WTC11 (cell line): ENCODE results near the gene BAMBI. TPM values are rescaled to one million over a fixed set of nuclear protein-coding genes. Genes with fewer than 3 reads are reported as not detected.

ENCODE experiments used
- ATAC-seq: fragments of 200-7000 bp; cut with Tn5 transposase; 2 replicates; pipeline ENCODE4 v1.10.0; 2021; ENCODE audit warnings: mild to moderate bottlenecking, moderate library complexity
- CTCF ChIA-PET: fragments of 300-600 bp; sonication (Branson Sonifier 250); formaldehyde crosslinking; loops from one replicate; lab custom pipeline; 2021; ENCODE audit warnings: antibody characterized with exemption; lab: Charles Lee
- POLR2A ChIA-PET: fragments of 350-600 bp; sonication (Branson Sonifier 250); formaldehyde crosslinking; loops from one replicate; lab custom pipeline; 2021; ENCODE audit warnings: antibody characterized with exemption; lab: Charles Lee
- DNase-seq: peaks from one replicate; pipeline ENCODE4 v3.0.0; 2021; ENCODE audit warnings: low spot score
- H3K27ac Mint-ChIP-seq: 2 replicates; pipeline ENCODE4 v1.8.0; 2021; ENCODE audit warnings: mixed read lengths
- H3K27me3 Mint-ChIP-seq: 2 replicates; pipeline ENCODE4 v1.8.0; 2021; ENCODE audit warnings: low read depth, mild to moderate bottlenecking, moderate library complexity, mixed read lengths
- H3K36me3 Mint-ChIP-seq: 2 replicates; pipeline ENCODE4 v1.8.0; 2021; ENCODE audit warnings: mixed read lengths
- H3K4me1 Mint-ChIP-seq: 2 replicates; pipeline ENCODE4 v1.8.0; 2022; ENCODE audit warnings: mixed read lengths
- H3K4me3 Mint-ChIP-seq: 2 replicates; pipeline ENCODE4 v1.8.0; 2021; ENCODE audit warnings: mild to moderate bottlenecking, moderate library complexity, mixed read lengths
- H3K9me3 Mint-ChIP-seq: 2 replicates; pipeline ENCODE4 v1.8.0; 2021; ENCODE audit warnings: mixed read lengths
- ARID4B ChIP-seq: sonication (generic); formaldehyde crosslinking; IDR thresholded peaks from 2 replicates; pipeline ENCODE4 v1.8.0; 2023; ENCODE audit warnings: missing genetic modification reagents, mild to moderate bottlenecking, borderline replicate concordance
- CREM ChIP-seq: sonication (generic); formaldehyde crosslinking; IDR thresholded peaks from 2 replicates; pipeline ENCODE4 v1.8.1; 2022; ENCODE audit warnings: mild to moderate bottlenecking, missing genetic modification reagents, moderate library complexity
- ETV6 ChIP-seq: sonication (generic); formaldehyde crosslinking; IDR thresholded peaks from 2 replicates; pipeline ENCODE4 v1.8.1; 2022; ENCODE audit warnings: mild to moderate bottlenecking, missing genetic modification reagents
- GTF2I ChIP-seq: fragments of 250-450 bp; sonication (Bioruptor Pico); conservative IDR thresholded peaks from 2 replicates; pipeline ENCODE4 v1.4.0; 2021; ENCODE audit warnings: mild to moderate bottlenecking
- HMGA2 ChIP-seq: fragments of 250-450 bp; sonication (Bioruptor Pico); IDR thresholded peaks from 2 replicates; pipeline ENCODE4 v1.4.0; 2021; ENCODE audit warnings: mild to moderate bottlenecking, moderate library complexity
- NR3C1 ChIP-seq: sonication (generic); formaldehyde crosslinking; conservative IDR thresholded peaks from 2 replicates; pipeline ENCODE4 v1.8.1; 2023; ENCODE audit warnings: low read depth, mild to moderate bottlenecking, missing genetic modification reagents
- PRDM15 ChIP-seq: sonication (generic); formaldehyde crosslinking; IDR thresholded peaks from 2 replicates; pipeline ENCODE4 v1.8.0; 2022; ENCODE audit warnings: missing genetic modification reagents
- SP1 ChIP-seq: sonication (generic); formaldehyde crosslinking; conservative IDR thresholded peaks from 2 replicates; pipeline ENCODE4 v1.8.1; 2022; ENCODE audit warnings: missing genetic modification reagents
- ZBTB43 ChIP-seq: sonication (generic); formaldehyde crosslinking; IDR thresholded peaks from 2 replicates; pipeline ENCODE4 v1.8.1; 2023; ENCODE audit warnings: mild to moderate bottlenecking, missing genetic modification reagents
- ZNF232 ChIP-seq: sonication (generic); formaldehyde crosslinking; IDR thresholded peaks from 2 replicates; pipeline ENCODE4 v1.8.0; 2022; ENCODE audit warnings: mild to moderate bottlenecking, missing genetic modification reagents
- ZNF281 ChIP-seq: sonication (generic); formaldehyde crosslinking; IDR thresholded peaks from 2 replicates; pipeline ENCODE4 v1.8.0; 2023; ENCODE audit warnings: mild to moderate bottlenecking, missing genetic modification reagents
- ZNF416 ChIP-seq: fragments of 250-450 bp; sonication (Bioruptor Pico); IDR thresholded peaks from 2 replicates; pipeline ENCODE4 v1.9.0; 2021; ENCODE audit warnings: mild to moderate bottlenecking, inconsistent platforms
- ZNF425 ChIP-seq: fragments of 250-450 bp; sonication (Bioruptor Pico); conservative IDR thresholded peaks from 2 replicates; pipeline ENCODE4 v1.9.0; 2021; ENCODE audit warnings: mild to moderate bottlenecking
- total RNA-seq: library from RNA; stranded (reverse); gene quantifications from 3 replicates; pipeline ENCODE4 v1.2.3, GENCODE V29; 2021

The BAMBI gene
- total RNA-seq, 1 experiment from 2014 or later: 29.0 TPM

GRCh38 chr10:28678687-28679457 is 1.6 kb downstream of the BAMBI start:
- H3K27me3 Mint-ChIP-seq: no peaks in the 10 kb centered on the region
- POLR2A ChIA-PET: no interaction called here
- DNase-seq: no peak

GRCh38 chr10:28679581-28680357 is 2.4 kb downstream of the BAMBI start:
- peaks cover 53% of the 10 kb centered on the region for H3K4me1 Mint-ChIP-seq
- H3K4me3 Mint-ChIP-seq: peak overlapping the region; percentile 91
- H3K9me3 Mint-ChIP-seq: no peaks in the 10 kb centered on the region
- H3K27me3 Mint-ChIP-seq: no peaks in the 10 kb centered on the region
- ChIA-PET CTCF (interaction anchor here (1.5 kb wide), 1 partner anchor 16 kb away, joined by 5 read pairs; no protein-coding TSS in a partner anchor), POLR2A (interaction anchor here (1.1 kb wide), 1 partner anchor 43 kb away, joined by 3 read pairs; no protein-coding TSS in a partner anchor)
- DNase-seq: no peak
- ATAC-seq: no peak
- peaks cover 33% of the 10 kb centered on the region for H3K36me3 Mint-ChIP-seq
- H3K27ac Mint-ChIP-seq: peak overlapping the region; percentile 27
- TF ChIP-seq ZNF416 (no peak), SP1 (no peak), ZNF232 (CRISPR knock-in tag) (no peak), ETV6 (CRISPR knock-in tag) (no peak), ARID4B (CRISPR knock-in tag) (no peak), ZNF425 (CRISPR knock-in tag) (no peak), ZBTB43 (CRISPR knock-in tag) (no peak), PRDM15 (no peak)

More at GRCh38 chr10:28678687-28679457, 1.6 kb downstream of the BAMBI start:
- peak overlapping the region; percentile 91 for H3K4me3 Mint-ChIP-seq
- CTCF ChIA-PET: interaction anchor here (0.7 to 1.8 kb wide), 3 partner anchors 15 to 313 kb away, joined by 3 to 7 read pairs (median 5); no protein-coding TSS in a partner anchor
- H3K9me3 Mint-ChIP-seq: no peaks in the 10 kb centered on the region
- H3K27ac Mint-ChIP-seq: peak overlapping the region; percentile 80
- no peak for ATAC-seq
- H3K4me1 Mint-ChIP-seq: peaks cover 45% of the 10 kb centered on the region
- no peak for TF ChIP-seq HMGA2 (CRISPR knock-in tag)
- TF ChIP-seq ZNF281: no peak
- TF ChIP-seq NR3C1 (CRISPR knock-in tag): no peak
- no peak for TF ChIP-seq GTF2I
- TF ChIP-seq CREM (CRISPR knock-in tag): no peak
- peaks cover 25% of the 10 kb centered on the region for H3K36me3 Mint-ChIP-seq
